Measurements from ENCODE around the gene TANGO2. TPM values are rescaled to one million over a fixed set of nuclear protein-coding genes. Genes with fewer than 3 reads are reported as not detected.
A peak's percentile ranks its signal among the peaks of the same experiment; 100 is the strongest.

Gene TANGO2
- total RNA-seq, 1 experiment from 2014 or later = 14.6 TPM

GRCh38 chr22:19972652-19973550, 48.0 kb upstream of the TANGO2 start:
- no peak overlapping the region for H3K9ac ChIP-seq (ENCODE audit: extremely low read depth, insufficient read length, low read length)
- H4K8ac ChIP-seq (replicated peaks; ENCODE audit: insufficient read length, low read depth, low read length) = no peak overlapping the region
- no peaks in the 10 kb centered on the region; a peak in 1 of 5 replicates for H3K9me3 Mint-ChIP-seq
- no peaks in the 10 kb centered on the region for H3K27me3 Mint-ChIP-seq (ENCODE audit: low read depth)
- H2AK5ac ChIP-seq (ENCODE audit: insufficient read length, low read length) = no peak overlapping the region
- TF ChIP-seq CTCF (conservative IDR thresholded peaks at IDR 0.05) = no peak
- no peak overlapping the region for H2BK12ac ChIP-seq (ENCODE audit: insufficient read length, low read depth, low read length)
- H3K4me1 Mint-ChIP-seq = peaks cover 11 to 18% of the 10 kb centered on the region in 2 experiments
- no peak overlapping the region for H2AFZ ChIP-seq (ENCODE audit: low read length)
- no peak overlapping the region for H4K5ac ChIP-seq (ENCODE audit: insufficient read length, low read depth, low read length)
- no peaks in the 10 kb centered on the region for H3K23me2 ChIP-seq (ENCODE audit: insufficient read length, low read depth, low read length, poor library complexity, severe bottlenecking)
- H3K27ac ChIP-seq (ENCODE audit: insufficient read length, low read depth, low read length) = no peak overlapping the region
- H4K20me1 ChIP-seq (ENCODE audit: control insufficient read depth, insufficient read depth, insufficient read length) = no peaks in the 10 kb centered on the region
- no peak overlapping the region for H3K56ac ChIP-seq (ENCODE audit: insufficient read length, low read depth, low read length)
- H2BK120ac ChIP-seq (ENCODE audit: low read depth, low read length, poor library complexity, severe bottlenecking) = no peak overlapping the region
- H2BK15ac ChIP-seq (ENCODE audit: low read depth, low read length) = no peak overlapping the region
- peaks cover 7 to 38% (median 24%) of the 10 kb centered on the region in 3 experiments for H3K36me3 Mint-ChIP-seq (ENCODE audit: insufficient read depth in 1 of 3, low read depth in 3 of 3)
- H3K4me2 ChIP-seq (ENCODE audit: insufficient read depth, insufficient read length, low read length) = no peak overlapping the region
- no peak overlapping the region for H3K23ac ChIP-seq (ENCODE audit: insufficient read length, low read depth, low read length)
- H3K27ac Mint-ChIP-seq = no peak overlapping the region
- no peaks in the 10 kb centered on the region for H3K79me1 ChIP-seq (ENCODE audit: insufficient read depth, low read depth, low read length, poor library complexity, severe bottlenecking)
- H3T11ph ChIP-seq (ENCODE audit: low read length) = no peak overlapping the region
- no peak overlapping the region for H3K4ac ChIP-seq (ENCODE audit: low read depth, low read length)
- H3K4me1 ChIP-seq (ENCODE audit: insufficient read depth, low read length) = no peaks in the 10 kb centered on the region; the same call in 1 of the 2 replicates
- H2BK5ac ChIP-seq (ENCODE audit: insufficient read length, low read length) = no peak overlapping the region
- H2BK20ac ChIP-seq (ENCODE audit: low read depth, low read length, poor library complexity, severe bottlenecking) = no peak overlapping the region
- no peak overlapping the region for H3K14ac ChIP-seq (ENCODE audit: insufficient read depth, low read length)
- no peaks in the 10 kb centered on the region for H3K9me3 ChIP-seq (ENCODE audit: control insufficient read depth, low read depth, low read length)
- H4K91ac ChIP-seq (ENCODE audit: insufficient read length, low read depth, low read length) = no peak overlapping the region
- no peak overlapping the region for H3K18ac ChIP-seq (ENCODE audit: insufficient read length, low read depth, low read length)
- peak; percentile 50 for DNase-seq
- no peaks in the 10 kb centered on the region for H3K79me2 ChIP-seq (ENCODE audit: insufficient read depth, low read length)
- WGBS (ENCODE audit: extremely low coverage, insufficient read length, low lambda C conversion rate) = no CpG with 5 or more reads among the region's 50 CpGs
- no peaks in the 10 kb centered on the region for H3K27me3 ChIP-seq (ENCODE audit: insufficient read depth, low read length)
- no peak overlapping the region for H3K4me3 Mint-ChIP-seq
